IMR-90 (cell line): ENCODE measurements around the gene RTN1. TPM values are rescaled to one million over a fixed set of nuclear protein-coding genes. Genes with fewer than 3 reads are reported as not detected.

Experiments
- ATAC-seq: fragments of 200-7000 bp; cut with Tn5 transposase; 2 replicates; pipeline ENCODE4 v1.9.1; 2020; ENCODE audit warnings: low read depth, mild to moderate bottlenecking, moderate library complexity
- BruUV-seq: library from RNA; stranded (reverse); fragments of 400-500 nt; replicated peaks from 2 replicates; lab custom pipeline; 2021; lab: Mats Ljungman, UMichigan
- CTCF ChIA-PET: fragments of 300-600 bp; formaldehyde crosslinking; extraction: SDS; loops from one replicate; lab custom pipeline; 2021; ENCODE audit warnings: antibody characterized with exemption; lab: Yijun Ruan, JAX
- POLR2A ChIA-PET: fragments of 300-600 bp; sonication (Branson Sonifier 250); formaldehyde crosslinking; loops from one replicate; lab custom pipeline; 2022; ENCODE audit warnings: antibody characterized with exemption; ENCODE audit not compliant: unreplicated experiment; lab: Charles Lee
- DNase-seq: peaks from one replicate; pipeline ENCODE4 v3.0.0; 2013
- H2AFZ ChIP-seq: replicated peaks from 2 replicates; pipeline ENCODE3; 2013; ENCODE audit warnings: low read length, mild to moderate bottlenecking; ENCODE audit not compliant: poor library complexity
- H2AK5ac ChIP-seq: 2 replicates; pipeline ENCODE4 v1.6.1; 2013; ENCODE audit warnings: low read depth, low read length, inconsistent platforms
- H2AK9ac ChIP-seq: replicated peaks from 2 replicates; pipeline ENCODE3; 2013; ENCODE audit warnings: mild to moderate bottlenecking, low read depth, low read length, moderate library complexity; ENCODE audit not compliant: poor library complexity
- H2BK120ac ChIP-seq: 2 replicates; pipeline ENCODE4 v1.6.1; 2013; ENCODE audit warnings: low read depth, low read length, inconsistent platforms
- H2BK15ac ChIP-seq: 3 replicates; pipeline ENCODE4 v1.6.1; 2013; ENCODE audit warnings: low read depth, low read length, inconsistent platforms
- H2BK20ac ChIP-seq: 2 replicates; pipeline ENCODE4 v1.6.1; 2013; ENCODE audit warnings: low read depth, mild to moderate bottlenecking, inconsistent platforms, low read length, moderate library complexity
- H2BK5ac ChIP-seq: 2 replicates; pipeline ENCODE4 v1.6.1; 2013; ENCODE audit warnings: mild to moderate bottlenecking, low read depth, low read length, inconsistent platforms; ENCODE audit not compliant: poor library complexity, severe bottlenecking
- H3K14ac ChIP-seq: replicated peaks from 2 replicates; pipeline ENCODE4 v1.6.1; 2013; ENCODE audit warnings: low read depth, low read length, inconsistent platforms
- H3K18ac ChIP-seq: 2 replicates; pipeline ENCODE4 v1.6.1; 2013; ENCODE audit warnings: low read depth, low read length, control low read depth
- H3K23ac ChIP-seq: 2 replicates; pipeline ENCODE4 v1.6.1; 2013; ENCODE audit warnings: low read depth, low read length, inconsistent platforms
- H3K27ac ChIP-seq: 2 replicates; pipeline ENCODE4 v1.5.1; 2013; ENCODE audit warnings: mild to moderate bottlenecking, control low read depth, low read length; ENCODE audit not compliant: insufficient read depth
- H3K27me3 ChIP-seq: 2 replicates; pipeline ENCODE4 v1.6.1; 2013; ENCODE audit warnings: low read length; ENCODE audit not compliant: control insufficient read depth, insufficient read depth
- H3K36me3 ChIP-seq: 2 replicates; pipeline ENCODE4 v1.6.1; 2013; ENCODE audit warnings: low read length, mixed read lengths; ENCODE audit not compliant: control insufficient read depth, insufficient read depth
- H3K4ac ChIP-seq: 2 replicates; pipeline ENCODE4 v1.6.1; 2013; ENCODE audit warnings: low read depth, low read length, inconsistent platforms
- H3K4me1 ChIP-seq: 2 replicates; pipeline ENCODE4 v1.6.1; 2013; ENCODE audit warnings: low read length, mixed read lengths; ENCODE audit not compliant: control insufficient read depth, insufficient read depth
- H3K4me2 ChIP-seq: 2 replicates; pipeline ENCODE4 v1.6.1; 2013; ENCODE audit warnings: low read depth, mild to moderate bottlenecking, control low read depth, low read length, moderate library complexity
- H3K4me3 ChIP-seq: 2 replicates; pipeline ENCODE4 v1.5.1; 2013; ENCODE audit warnings: low read depth, mild to moderate bottlenecking, control low read depth, low read length, moderate library complexity; ENCODE audit not compliant: insufficient read depth
- H3K56ac ChIP-seq: 2 replicates; pipeline ENCODE4 v1.6.1; 2013; ENCODE audit warnings: low read length, inconsistent platforms; ENCODE audit not compliant: insufficient read depth; ENCODE audit errors: extremely low read depth
- H3K79me1 ChIP-seq, 2 experiments: 2 replicates each; pipeline ENCODE4 v1.6.1; 2013; ENCODE audit warnings: low read length in 2 of 2, inconsistent platforms in 1 of 2, low read depth in 1 of 2
- H3K9ac ChIP-seq: 2 replicates; pipeline ENCODE4 v1.6.1; 2013; ENCODE audit warnings: low read depth, low read length, control low read depth
- H3K9me1 ChIP-seq: 2 replicates; pipeline ENCODE4 v1.6.1; 2013; ENCODE audit warnings: low read length, inconsistent platforms; ENCODE audit not compliant: insufficient read depth
- H3K9me3 ChIP-seq: 2 replicates; pipeline ENCODE4 v1.6.1; 2013; ENCODE audit warnings: low read length; ENCODE audit not compliant: control insufficient read depth, insufficient read depth
- H4K20me1 ChIP-seq: 2 replicates; pipeline ENCODE4 v1.6.1; 2013; ENCODE audit warnings: low read length, inconsistent platforms; ENCODE audit not compliant: insufficient read depth
- H4K5ac ChIP-seq: 2 replicates; pipeline ENCODE4 v1.6.1; 2013; ENCODE audit warnings: mild to moderate bottlenecking, low read depth, low read length, control low read depth
- H4K8ac ChIP-seq, 2 experiments: 2 replicates each; pipeline ENCODE4 v1.6.1; 2013; ENCODE audit warnings: low read depth in 2 of 2, low read length in 2 of 2, control low read depth in 1 of 2, inconsistent platforms in 1 of 2
- H4K91ac ChIP-seq: 2 replicates; pipeline ENCODE4 v1.6.1; 2013; ENCODE audit warnings: low read depth, low read length, inconsistent platforms; ENCODE audit not compliant: insufficient read depth
- BHLHE40 ChIP-seq: fragments of 150-350 bp; IDR thresholded peaks from 2 replicates; pipeline ENCODE4 v1.6.1; 2016; ENCODE audit warnings: mild to moderate bottlenecking, low read depth, low read length
- CEBPB ChIP-seq: IDR thresholded peaks from 2 replicates; pipeline ENCODE4 v1.6.1; 2012; ENCODE audit warnings: low read depth, low read length, improper control_type of control experiment
- CHD1 ChIP-seq: IDR thresholded peaks from 2 replicates; pipeline ENCODE4 v1.6.1; 2012; ENCODE audit warnings: low read depth, low read length, improper control_type of control experiment
- CTCF ChIP-seq: conservative IDR thresholded peaks from 2 replicates; pipeline ENCODE4 v1.5.1; 2012; ENCODE audit warnings: mild to moderate bottlenecking, low read depth, low read length, improper control_type of control experiment
- MAZ ChIP-seq: IDR thresholded peaks from 2 replicates; pipeline ENCODE4 v1.6.1; 2012; ENCODE audit warnings: low read depth, mild to moderate bottlenecking, low read length, improper control_type of control experiment, moderate library complexity, borderline replicate concordance
- NFE2L2 ChIP-seq: fragments of 150-350 bp; IDR thresholded peaks from 2 replicates; pipeline ENCODE4 v1.6.1; 2016; ENCODE audit warnings: low read depth, mild to moderate bottlenecking, low read length
- POLR2A ChIP-seq: IDR thresholded peaks from 2 replicates; pipeline ENCODE4 v1.6.1; 2012; ENCODE audit warnings: mild to moderate bottlenecking, low read depth, low read length
- RAD21 ChIP-seq: IDR thresholded peaks from 2 replicates; pipeline ENCODE4 v1.6.1; 2012; ENCODE audit warnings: low read length, improper control_type of control experiment
- RFX5 ChIP-seq: IDR thresholded peaks from 2 replicates; pipeline ENCODE4 v1.8.0; 2012; ENCODE audit warnings: low read depth, mild to moderate bottlenecking, low read length, moderate library complexity
- USF2 ChIP-seq: fragments of 150-350 bp; IDR thresholded peaks from 2 replicates; pipeline ENCODE4 v1.6.1; 2017; ENCODE audit warnings: mild to moderate bottlenecking, antibody characterized with exemption, low read length, low read depth
- WGBS, 2 experiments: methylation state at CpG; one replicate each; pipeline versions ENCODE4 v1.1.5 to v1.1.7; 2013; ENCODE audit warnings: missing lambda C conversion rate in 2 of 2; ENCODE audit not compliant: insufficient read length in 1 of 2; ENCODE audit errors: extremely low coverage in 2 of 2; 5-methylcytosine and 5-hydroxymethylcytosine counted together
- dilution Hi-C: fragments of 300-500 bp; cut with HindIII; formaldehyde crosslinking; loops from one replicate; pipeline ENCODE4 v1.14.3; 2018; ENCODE audit warnings: low sequenced_read_pairs; ENCODE audit not compliant: unreplicated experiment
- in situ Hi-C: fragments of 300-500 bp; cut with MboI; formaldehyde crosslinking; loops from 3 replicates; pipeline ENCODE4 v1.14.3; 2019; ENCODE audit warnings: low sequenced_read_pairs, inconsistent platforms, mixed read lengths
- intact Hi-C: fragments of 100-400 bp; cut with micrococcal nuclease; formaldehyde crosslinking; loops from 2 replicates; pipeline ENCODE4 v1.10.0; 2022
- polyA plus RNA-seq, 3 experiments: library from polyadenylated mRNA; depleted of rRNA; stranded (reverse); fragments of >200 nt; gene quantifications; 2 replicates each; pipeline ENCODE4 v1.2.3, GENCODE V29; 2012; ENCODE audit warnings: low replicate concordance in 1 of 3
- total RNA-seq: library from RNA; depleted of rRNA; stranded (reverse); fragments of >200 nt; gene quantifications from 2 replicates; pipeline ENCODE4 v1.2.3, GENCODE V29; 2012

The RTN1 gene
- total and polyA plus RNA-seq, 2 of the 4 experiments (the other 2 are of a cell fraction): 0.18 to 0.46 TPM

GRCh38 chr14:59829469-59830337, 40.9 kb downstream of the RTN1 start:
- Histone ChIP-seq H3K9me1 (no peaks in the 10 kb centered on the region), H3K79me1 (no peaks in the 10 kb centered on the region), H3K56ac (no peak overlapping the region), H3K9ac (no peak overlapping the region), H4K91ac (no peak overlapping the region), H3K9me3 (no peaks in the 10 kb centered on the region), H3K27me3 (no peaks in the 10 kb centered on the region), H3K14ac (no peak overlapping the region), H3K27ac (no peak overlapping the region), H2BK120ac (no peak overlapping the region), H2BK15ac (no peak overlapping the region), H3K4me1 (no peaks in the 10 kb centered on the region), H3K4me3 (no peak overlapping the region), H4K20me1 (no peaks in the 10 kb centered on the region), H2BK5ac (no peak overlapping the region), H3K23ac (no peak overlapping the region), H4K8ac (no peak overlapping the region), H2BK20ac (no peak overlapping the region), H2AK9ac (no peak overlapping the region), H3K18ac (no peak overlapping the region), H4K5ac (no peak overlapping the region), H3K4me2 (no peak overlapping the region), H2AK5ac (no peak overlapping the region), H2AFZ (no peak overlapping the region), H3K4ac (no peak overlapping the region), H3K36me3 (no peaks in the 10 kb centered on the region)
- dilution Hi-C loops (no loop called here), intact Hi-C loops (no loop called here), in situ Hi-C loops (no loop called here)
- ATAC-seq: no peak
- TF ChIP-seq CHD1: no peak
- TF ChIP-seq CEBPB: no peak
- no peak for TF ChIP-seq MAZ
- TF ChIP-seq POLR2A: no peak
- no peak for TF ChIP-seq BHLHE40
- no peak for TF ChIP-seq NFE2L2
- no peak for TF ChIP-seq CTCF
- no peak for TF ChIP-seq RFX5
- TF ChIP-seq USF2: no peak
- no peak for TF ChIP-seq RAD21
- WGBS, 2 experiments: no CpG with 5 or more reads among the region's 4 CpGs
- ChIA-PET POLR2A (no interaction called here), CTCF (no interaction called here)
- BruUV-seq: no TSS peak
- no peak for DNase-seq
